Right cardiac atrium (tissue), 5 donors: ENCODE results near the gene MSL2. TPM values are rescaled to one million over a fixed set of nuclear protein-coding genes. Genes with fewer than 3 reads are reported as not detected.
"Not testable (repeated sequence)": the region's sequence is repeated elsewhere in the genome, so short reads cannot be mapped to it uniquely, and the experiment has no call there.

Experiments used
- ATAC-seq, 2 donors: fragments of 200-7000 bp; cut with Tn5 transposase; one replicate each; pipeline versions ENCODE4 v1.8.0 to v1.9.1; 2020; ENCODE audit warnings: moderate library complexity in 2 of 2, mild to moderate bottlenecking in 1 of 2
- DNase-seq, 3 donors: peaks; one replicate each; pipeline ENCODE4 v3.0.0-alpha.2; 2020
- H3K27ac ChIP-seq: one replicate; pipeline ENCODE4 v1.5.1; 2013; ENCODE audit warnings: mild to moderate bottlenecking, low read length, control low read depth, moderate library complexity
- H3K27me3 ChIP-seq: one replicate; pipeline ENCODE4 v1.6.1; 2013; ENCODE audit not compliant: control insufficient read depth, insufficient read depth
- H3K4me1 ChIP-seq: one replicate; pipeline ENCODE4 v1.6.1; 2013; ENCODE audit warnings: low read length; ENCODE audit not compliant: control insufficient read depth, insufficient read depth
- H3K4me3 ChIP-seq: one replicate; pipeline ENCODE4 v1.5.1; 2013; ENCODE audit warnings: low read length, control low read depth
- H3K9me3 ChIP-seq: one replicate; pipeline ENCODE4 v1.6.1; 2013; ENCODE audit warnings: low read length; ENCODE audit not compliant: control insufficient read depth
- WGBS: extraction: QIAGEN DNeasy Blood & Tissue Kit; methylation state at CpG from one replicate; pipeline ENCODE4 v1.1.7; 2013; 5-methylcytosine and 5-hydroxymethylcytosine counted together
- intact Hi-C, 4 donors: fragments of 100-400 bp; cut with DNase I; formaldehyde crosslinking; loops; one replicate each; pipeline versions ENCODE4 v1.11.0 to v1.14.0; 2022 to 2023
- polyA plus RNA-seq: library from polyadenylated mRNA; stranded (reverse); fragments of 200-250 nt; gene quantifications from one replicate; pipeline ENCODE4 v1.2.3, GENCODE V29; 2013
- total RNA-seq, 4 donors: library from RNA; stranded (reverse); fragmentation: NEBNext Ultra II Directional; extraction: Animal tissue kit (Norgen Biotek cat#: 25700); gene quantifications; one replicate each; pipeline ENCODE4 v1.2.1, GENCODE V29; 2021
- donor health status: healthy with polysubstance abuse.
- donor health status: DM: no; HTN: yes; CAD: no.
- donor health status: DM: no; HTN: no; CAD: no.
- donor health status: DM: no; HTN: yes; CAD: no; lungs with severe emphysema.
- donor health status: DM: yes; HTN: yes; CAD: no.

Gene MSL2
- total and polyA plus RNA-seq, 5 donors = 5.7 to 27.0 (median 22.6) TPM

DNA sequence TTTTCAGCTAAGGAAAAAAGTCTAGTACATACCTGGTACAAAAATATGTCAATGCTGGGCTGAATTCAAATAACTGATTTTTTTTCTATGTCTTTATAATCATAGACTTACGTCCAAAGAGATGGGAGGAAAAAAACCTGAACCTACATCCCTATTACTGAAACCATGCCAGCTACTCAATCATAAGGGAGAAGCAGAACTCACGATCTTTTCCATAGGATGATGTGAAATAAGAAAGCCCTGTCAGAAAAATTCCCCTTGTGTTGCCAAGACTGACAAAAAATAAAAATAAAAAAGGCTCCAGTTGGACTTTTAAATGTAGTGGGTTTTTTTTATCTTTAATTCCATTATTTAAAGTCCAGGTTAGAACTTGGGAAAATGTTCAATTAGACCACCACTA, 3.3 kb downstream of the MSL2 start:
- no peak overlapping the region for H3K27ac ChIP-seq
- no peaks in the 10 kb centered on the region for H3K9me3 ChIP-seq
- ATAC-seq = no peak
- peaks cover 13% of the 10 kb centered on the region for H3K4me1 ChIP-seq
- H3K4me3 ChIP-seq = peak overlapping the region; percentile 91
- 2% methylated on average over 2 of the region's 2 CpGs for WGBS
- no peaks in the 10 kb centered on the region for H3K27me3 ChIP-seq
- DNase-seq = no peak
- intact Hi-C loops = loop anchor here in 1 of 4 donors (10.0 kb wide), 3 partner anchors 58 to 118 kb away; partner anchors contain the start of gene PCCB

DNA sequence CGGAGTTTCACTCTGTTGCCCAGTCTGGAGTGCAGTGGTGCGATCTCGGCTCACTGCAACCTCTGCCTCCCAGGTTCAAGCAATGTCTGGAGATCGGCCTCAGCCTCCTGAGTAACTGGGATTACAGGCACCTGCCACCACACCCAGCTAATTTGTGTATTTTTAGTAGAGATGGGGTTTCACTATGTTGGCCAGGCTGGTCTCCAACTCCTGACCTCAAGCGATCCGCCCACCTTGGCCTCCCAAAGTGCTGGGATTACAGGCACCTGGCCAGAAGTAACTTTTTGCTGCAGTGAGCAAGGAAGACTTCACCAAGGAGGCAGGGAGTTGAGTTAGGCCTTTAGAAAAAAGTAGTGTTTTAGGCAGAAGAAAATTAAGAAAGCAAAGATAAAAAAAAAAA, 3.9 kb downstream of the MSL2 start:
- Histone ChIP-seq H3K4me1 (peaks cover 16% of the 10 kb centered on the region), H3K4me3 (peak overlapping the region; percentile 91)
- not testable (repeated sequence) for H3K9me3 ChIP-seq, H3K27me3 ChIP-seq, H3K27ac ChIP-seq, DNase-seq, ATAC-seq
- intact Hi-C loops = loop anchor here in 1 of 4 donors (10.0 kb wide), 3 partner anchors 57 to 117 kb away; partner anchors contain the start of gene PCCB
- 21% methylated on average over 6 of the region's 6 CpGs for WGBS

DNA sequence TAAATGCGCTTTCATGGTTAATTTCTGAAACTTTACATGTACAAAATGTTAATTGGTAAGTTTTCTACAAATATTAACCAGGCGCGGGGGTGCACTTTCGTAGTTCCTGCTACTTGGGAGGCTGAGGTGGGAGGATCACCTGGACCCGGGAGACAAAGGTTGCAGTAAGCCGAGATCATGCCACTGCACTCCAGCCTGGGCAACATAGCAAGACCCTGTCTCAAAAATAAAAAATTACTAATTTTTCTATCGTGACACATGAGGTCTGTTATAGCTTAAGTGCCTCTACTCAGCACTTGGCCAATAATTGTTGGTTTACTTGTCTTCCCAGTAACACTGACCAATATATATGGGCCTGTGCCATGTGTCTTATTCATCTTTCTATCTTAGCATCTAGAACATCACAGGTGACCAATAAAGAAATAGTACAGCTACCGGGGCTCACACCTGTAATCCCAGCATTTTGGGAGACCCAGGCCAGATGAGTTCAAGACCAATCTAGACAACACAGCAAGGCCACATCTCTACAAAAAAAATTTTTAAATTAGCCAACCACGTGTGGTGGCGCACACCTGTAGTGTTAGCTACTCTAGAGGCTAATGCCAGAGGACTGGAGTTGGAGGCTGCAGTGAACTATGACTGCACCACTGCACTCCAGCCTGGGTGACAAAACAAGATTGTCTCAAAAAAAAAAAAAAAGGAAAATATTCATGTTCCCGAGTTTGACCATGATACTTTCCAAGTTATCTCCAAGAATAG, 6.1 kb downstream of the MSL2 start:
- 91% methylated on average over 11 of the region's 11 CpGs for WGBS
- H3K27ac ChIP-seq = no peak overlapping the region
- H3K4me1 ChIP-seq = peaks cover 23% of the 10 kb centered on the region
- intact Hi-C loops = loop anchor here in 1 of 4 donors (10.0 kb wide), 3 partner anchors 55 to 115 kb away; partner anchors contain the start of gene PCCB
- no peaks in the 10 kb centered on the region for H3K9me3 ChIP-seq
- no peak overlapping the region for H3K4me3 ChIP-seq
- DNase-seq (no peak), ATAC-seq (no peak)
- H3K27me3 ChIP-seq = no peaks in the 10 kb centered on the region

DNA sequence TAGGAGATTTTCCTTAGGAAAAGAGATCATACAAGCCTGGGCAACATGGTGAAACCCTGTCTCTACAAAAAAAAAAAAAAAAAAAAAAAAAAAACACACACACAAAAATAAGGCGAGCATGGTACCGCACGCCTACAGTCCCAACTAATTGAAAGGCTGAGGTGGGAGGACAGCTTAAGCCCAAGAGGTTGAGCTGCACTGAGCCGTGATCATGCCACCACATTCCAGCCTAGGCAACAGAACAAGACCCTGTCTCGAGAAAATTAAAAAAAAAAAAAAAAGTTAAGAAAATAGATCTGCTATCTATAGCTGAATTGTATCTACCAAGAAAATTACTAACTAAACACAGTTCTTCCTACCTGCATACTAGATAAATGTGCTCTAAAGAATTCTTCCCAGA, 7.1 kb downstream of the MSL2 start:
- peaks cover 23% of the 10 kb centered on the region for H3K4me1 ChIP-seq

DNA sequence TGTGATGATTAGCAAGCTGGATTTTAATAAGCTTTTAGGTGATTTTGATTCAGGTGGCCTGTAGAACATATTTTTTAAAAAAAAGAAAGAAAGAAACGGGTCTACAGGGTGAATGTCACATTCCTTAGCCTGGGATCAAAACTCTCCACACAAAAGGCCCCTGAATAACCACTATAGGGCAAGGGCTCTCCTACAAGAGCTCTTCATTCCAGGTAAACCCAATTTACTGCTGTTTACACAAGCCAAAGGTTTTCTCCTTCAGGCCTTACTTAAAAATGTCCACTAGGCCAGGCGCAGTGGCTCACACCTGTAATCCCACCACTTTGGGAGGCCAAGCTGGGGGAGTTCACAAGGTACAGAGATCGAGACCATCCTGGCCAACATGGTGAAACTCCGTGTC, 8.3 kb downstream of the MSL2 start:
- ATAC-seq (no peak), DNase-seq (no peak)
- Histone ChIP-seq H3K4me3 (no peak overlapping the region), H3K9me3 (no peaks in the 10 kb centered on the region), H3K27ac (no peak overlapping the region), H3K27me3 (no peaks in the 10 kb centered on the region), H3K4me1 (peaks cover 23% of the 10 kb centered on the region)
- 77% methylated on average over 4 of the region's 4 CpGs for WGBS
- intact Hi-C loops = no loop called here

More for the DNA sequence above, 7.1 kb downstream of the MSL2 start:
- intact Hi-C loops = no loop called here
- H3K9me3 ChIP-seq = no peaks in the 10 kb centered on the region
- no peak overlapping the region for H3K27ac ChIP-seq
- 81% methylated on average over 5 of the region's 5 CpGs for WGBS
- ATAC-seq (no peak), DNase-seq (no peak)
- H3K27me3 ChIP-seq = no peaks in the 10 kb centered on the region
- H3K4me3 ChIP-seq = no peak overlapping the region

DNA sequence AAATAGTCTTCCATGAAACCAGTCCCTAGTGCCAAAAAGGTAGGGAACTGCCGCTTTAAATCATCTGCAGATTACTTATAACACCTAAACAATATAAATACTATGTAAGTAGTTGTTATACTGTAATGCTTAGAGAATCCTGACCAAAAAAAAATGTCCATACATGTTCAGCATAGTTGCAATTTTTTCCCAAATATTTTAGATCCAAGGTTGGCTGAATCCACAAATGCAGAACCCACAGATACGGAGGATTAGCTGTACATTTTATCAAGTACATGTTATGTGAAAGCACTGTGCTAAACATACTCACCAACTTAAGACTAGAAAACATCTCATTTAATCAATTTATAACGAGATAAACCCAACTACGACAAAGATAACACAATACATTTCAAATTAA, 9.3 kb downstream of the MSL2 start:
- 54% methylated on average over 4 of the region's 4 CpGs for WGBS
- ATAC-seq (no peak), DNase-seq (no peak)
- Histone ChIP-seq H3K27me3 (no peaks in the 10 kb centered on the region), H3K4me3 (no peak overlapping the region), H3K4me1 (peaks cover 27% of the 10 kb centered on the region), H3K9me3 (no peaks in the 10 kb centered on the region), H3K27ac (no peak overlapping the region)
- intact Hi-C loops = no loop called here

DNA sequence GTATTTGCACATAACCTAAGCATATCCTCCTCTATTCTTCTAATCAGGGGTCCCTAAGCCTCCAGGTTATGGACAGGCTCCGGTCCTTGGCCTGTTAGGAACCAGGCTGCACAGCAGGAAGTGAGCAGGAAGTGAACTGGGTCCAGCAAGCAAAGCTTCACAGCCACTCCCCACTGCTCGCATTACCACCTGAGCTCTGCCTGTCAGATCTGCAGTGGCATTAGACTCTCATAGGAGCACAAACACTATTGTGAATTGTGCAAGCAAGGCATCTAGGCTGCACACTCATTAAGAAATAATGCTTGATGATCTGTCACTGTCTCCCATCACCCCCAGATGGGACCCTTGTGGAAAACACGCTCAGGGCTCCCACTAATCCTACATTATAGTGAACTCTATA, 9.8 kb downstream of the MSL2 start:
- ATAC-seq = peak in 1 of 2 donors; percentile 48
- no peaks in the 10 kb centered on the region for H3K9me3 ChIP-seq
- H3K27ac ChIP-seq = no peak overlapping the region
- 56% methylated on average over 3 of the region's 3 CpGs for WGBS
- no peak for DNase-seq
- H3K27me3 ChIP-seq = no peaks in the 10 kb centered on the region
- no peak overlapping the region for H3K4me3 ChIP-seq
- peaks cover 27% of the 10 kb centered on the region for H3K4me1 ChIP-seq
- intact Hi-C loops = no loop called here

DNA sequence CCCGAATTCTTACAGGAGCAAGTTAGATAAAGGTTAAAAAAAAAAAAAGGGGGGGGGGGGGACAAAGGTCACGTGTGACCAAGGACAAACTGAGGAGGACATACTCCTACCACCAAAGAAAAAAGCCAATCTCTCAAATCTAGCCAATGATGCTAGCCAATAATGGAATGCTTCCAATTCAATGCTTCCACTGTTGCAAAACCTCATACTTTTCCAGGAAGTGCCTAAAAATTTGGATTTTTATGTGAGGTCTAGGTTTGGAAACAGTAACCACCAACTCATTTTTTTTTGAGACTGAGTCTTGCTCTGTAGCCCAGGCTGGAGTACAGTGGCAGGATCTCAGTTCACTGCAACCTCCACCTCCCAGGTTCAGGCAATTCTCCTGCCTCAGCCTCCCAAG, 11.4 kb downstream of the MSL2 start:
- WGBS = 58% methylated on average over 2 of the region's 2 CpGs
- Histone ChIP-seq H3K27me3 (no peaks in the 10 kb centered on the region), H3K27ac (no peak overlapping the region), H3K9me3 (no peaks in the 10 kb centered on the region), H3K4me1 (peaks cover 24% of the 10 kb centered on the region), H3K4me3 (no peak overlapping the region)
- DNase-seq (no peak), ATAC-seq (peak; percentile 38 to 48)
- intact Hi-C loops = no loop called here

DNA sequence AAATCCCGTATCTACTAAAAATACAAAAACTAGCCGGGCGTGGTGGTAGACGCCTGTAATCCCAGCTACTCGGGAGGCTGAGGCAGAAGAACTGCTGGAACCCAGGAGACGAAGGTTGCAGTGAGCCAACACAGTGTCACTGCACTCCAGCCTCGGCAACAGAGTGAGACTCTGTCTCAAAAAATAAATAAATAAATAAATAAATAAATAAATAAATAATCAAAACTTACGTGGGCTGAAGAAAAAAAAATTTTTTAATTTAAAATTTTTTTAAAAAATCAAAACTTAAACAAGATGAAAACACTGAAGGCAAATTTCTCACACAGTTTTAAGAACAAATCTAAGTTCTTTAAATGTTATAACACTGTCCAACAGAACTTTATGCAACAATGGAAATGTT, 14.4 kb downstream of the MSL2 start:
- H3K4me3 ChIP-seq = no peak overlapping the region
- WGBS = 93% methylated on average over 8 of the region's 8 CpGs
- ATAC-seq (no peak), DNase-seq (no peak)
- H3K27me3 ChIP-seq = no peaks in the 10 kb centered on the region
- H3K27ac ChIP-seq = no peak overlapping the region
- H3K4me1 ChIP-seq = peaks cover 16% of the 10 kb centered on the region
- intact Hi-C loops = no loop called here
- H3K9me3 ChIP-seq = no peaks in the 10 kb centered on the region

DNA sequence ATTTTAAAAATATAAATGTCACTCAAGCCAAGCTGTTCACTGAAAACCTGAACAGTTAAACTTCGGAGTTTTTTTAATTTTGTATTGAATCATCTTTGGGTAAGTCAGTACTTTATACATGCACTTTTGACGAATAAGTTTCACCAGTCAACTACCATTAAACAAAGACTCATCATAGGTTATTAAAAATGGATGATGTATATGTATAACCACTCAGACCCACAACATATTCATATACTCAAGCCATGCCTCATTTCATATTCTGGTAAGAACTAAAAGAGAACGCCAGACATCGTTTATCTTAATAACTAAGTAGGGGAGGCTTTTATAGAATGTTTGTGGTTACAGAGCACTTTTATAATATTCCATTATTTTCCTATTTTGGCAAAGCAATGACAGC, 18.3 kb downstream of the MSL2 start:
- intact Hi-C loops = no loop called here
- H3K27ac ChIP-seq = no peak overlapping the region
- no peaks in the 10 kb centered on the region for H3K27me3 ChIP-seq
- 57% methylated on average over 4 of the region's 4 CpGs for WGBS
- no peak for DNase-seq
- no peaks in the 10 kb centered on the region for H3K9me3 ChIP-seq
- ATAC-seq = no peak
- no peak overlapping the region for H3K4me3 ChIP-seq
- peaks cover 13% of the 10 kb centered on the region for H3K4me1 ChIP-seq

DNA sequence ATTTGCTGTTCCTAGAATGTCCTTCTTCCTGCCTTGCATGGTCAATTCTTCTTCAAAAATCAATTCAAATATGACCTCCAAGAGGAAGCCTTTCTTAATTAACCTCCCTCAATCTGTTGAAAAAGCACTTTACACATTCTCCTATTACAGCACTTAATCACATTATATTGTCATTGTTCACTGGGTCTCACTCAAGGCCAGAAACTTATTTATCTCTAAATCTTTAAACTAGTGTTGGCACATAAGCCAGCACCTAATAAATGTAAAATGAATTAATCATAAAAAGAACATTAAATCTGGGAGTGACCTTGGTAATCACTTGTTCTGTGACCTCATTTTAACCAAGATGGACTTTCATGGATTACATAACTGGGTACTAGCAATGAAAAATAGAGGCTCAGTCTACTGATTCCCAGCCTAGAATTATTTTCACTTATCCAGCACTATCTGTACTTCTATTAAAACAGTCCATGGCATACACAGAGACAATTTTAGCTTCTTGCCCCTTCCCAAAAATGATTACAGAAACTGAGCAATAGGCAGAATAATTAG, 22.1 kb downstream of the MSL2 start:
- no peaks in the 10 kb centered on the region for H3K27me3 ChIP-seq
- ATAC-seq = no peak
- no peak for DNase-seq
- peaks cover 13% of the 10 kb centered on the region for H3K4me1 ChIP-seq
- no peak overlapping the region for H3K4me3 ChIP-seq
- no peak overlapping the region for H3K27ac ChIP-seq
- H3K9me3 ChIP-seq = no peaks in the 10 kb centered on the region
- intact Hi-C loops = no loop called here
